Transverse colon (tissue), 4 donors: Measurements from ENCODE around the gene PSMB11.

Experiments used
- CTCF ChIP-seq, 5 experiments: fragments of 200-600 bp in 3 of 5; fragments of 450-650 bp in 2 of 5; sonication (generic) in 3 of 5; IDR thresholded peaks; 1 replicate in 2 of 5; 2 replicates in 3 of 5; pipeline ENCODE4 v1.5.1; 2016 to 2017; ENCODE audit warnings: antibody characterized with exemption in 5 of 5, inconsistent platforms in 3 of 5, mild to moderate bottlenecking in 2 of 5, moderate library complexity in 1 of 5
- POLR2AphosphoS5 ChIP-seq, 3 donors: sonication (generic); formaldehyde crosslinking; IDR thresholded peaks; one replicate each; pipeline ENCODE4 v1.6.1; 2016; ENCODE audit warnings: antibody characterized with exemption in 3 of 3

GRCh38 chr14:23028799-23029198 lies 13.2 kb upstream of the PSMB11 start:
- TF ChIP-seq CTCF (IDR thresholded peaks at IDR 0.05) (no peak), POLR2AphosphoS5 (IDR thresholded peaks at IDR 0.05) (no peak)
